Measurements from ENCODE around the gene ANP32E. TPM values are rescaled to one million over a fixed set of nuclear protein-coding genes. Genes with fewer than 3 reads are reported as not detected.
"Not testable (repeated sequence)": the region's sequence is repeated elsewhere in the genome, so short reads cannot be mapped to it uniquely, and the experiment has no call there.

Gene ANP32E
- total RNA-seq, 1 donor from 2014 or later, result 52.1 TPM

DNA sequence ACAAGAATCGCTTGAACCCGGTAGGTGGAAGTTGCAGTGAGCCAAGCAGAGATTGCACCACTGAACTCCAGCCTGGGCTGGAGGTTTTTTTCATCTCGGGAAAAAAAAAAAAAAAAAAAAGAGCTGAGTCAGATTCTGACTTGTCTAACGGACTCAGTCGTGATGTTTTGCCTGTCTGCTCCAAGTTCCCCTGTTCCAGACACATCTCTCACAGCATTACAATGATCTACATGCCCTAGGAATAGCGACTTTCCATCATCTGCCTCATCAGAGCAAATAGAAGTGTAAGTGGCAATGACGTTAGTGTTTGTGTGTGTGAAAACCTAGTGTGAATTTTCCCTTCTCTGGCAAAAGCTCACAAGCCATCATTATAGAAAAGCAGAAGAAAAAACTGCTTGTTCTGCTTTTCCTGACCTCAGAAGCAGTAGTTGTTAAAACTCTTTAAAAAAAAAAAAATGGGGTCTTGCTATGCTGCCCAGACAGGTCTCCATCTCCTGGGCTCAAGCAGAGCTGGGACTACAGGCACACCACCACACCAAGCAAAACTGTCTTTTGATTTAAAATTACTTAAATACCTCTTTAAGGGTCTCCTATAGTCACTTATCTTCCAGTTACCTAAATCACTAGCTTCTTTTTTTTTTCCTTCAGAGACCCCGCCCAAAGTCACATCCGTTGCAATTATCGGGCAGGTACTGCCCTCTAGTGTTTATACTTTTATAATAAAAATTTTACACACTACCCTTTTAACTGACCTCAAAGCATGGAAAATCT, 48.9 kb downstream of the ANP32E start:
- Mint-ChIP-seq H3K27me3 (peaks cover 7% of the 10 kb centered on the region), H3K27ac (peak overlapping the region; percentile 67), H3K4me1 (ENCODE audit: low read depth) (peaks cover 1% of the 10 kb centered on the region), H3K36me3 (ENCODE audit: insufficient read depth) (no peaks in the 10 kb centered on the region), H3K4me3 (ENCODE audit: low read depth) (no peak overlapping the region), H3K9me3 (ENCODE audit: low read depth) (no peaks in the 10 kb centered on the region)
- TF ChIP-seq, protein P1, sequence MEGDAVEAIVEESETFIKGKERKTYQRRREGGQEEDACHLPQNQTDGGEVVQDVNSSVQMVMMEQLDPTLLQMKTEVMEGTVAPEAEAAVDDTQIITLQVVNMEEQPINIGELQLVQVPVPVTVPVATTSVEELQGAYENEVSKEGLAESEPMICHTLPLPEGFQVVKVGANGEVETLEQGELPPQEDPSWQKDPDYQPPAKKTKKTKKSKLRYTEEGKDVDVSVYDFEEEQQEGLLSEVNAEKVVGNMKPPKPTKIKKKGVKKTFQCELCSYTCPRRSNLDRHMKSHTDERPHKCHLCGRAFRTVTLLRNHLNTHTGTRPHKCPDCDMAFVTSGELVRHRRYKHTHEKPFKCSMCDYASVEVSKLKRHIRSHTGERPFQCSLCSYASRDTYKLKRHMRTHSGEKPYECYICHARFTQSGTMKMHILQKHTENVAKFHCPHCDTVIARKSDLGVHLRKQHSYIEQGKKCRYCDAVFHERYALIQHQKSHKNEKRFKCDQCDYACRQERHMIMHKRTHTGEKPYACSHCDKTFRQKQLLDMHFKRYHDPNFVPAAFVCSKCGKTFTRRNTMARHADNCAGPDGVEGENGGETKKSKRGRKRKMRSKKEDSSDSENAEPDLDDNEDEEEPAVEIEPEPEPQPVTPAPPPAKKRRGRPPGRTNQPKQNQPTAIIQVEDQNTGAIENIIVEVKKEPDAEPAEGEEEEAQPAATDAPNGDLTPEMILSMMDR (IDR thresholded peaks at IDR 0.05; ENCODE audit: unreplicated experiment), result peak; percentile 71
- DNase-seq (ENCODE audit: low spot score, unreplicated experiment), result no peak

DNA sequence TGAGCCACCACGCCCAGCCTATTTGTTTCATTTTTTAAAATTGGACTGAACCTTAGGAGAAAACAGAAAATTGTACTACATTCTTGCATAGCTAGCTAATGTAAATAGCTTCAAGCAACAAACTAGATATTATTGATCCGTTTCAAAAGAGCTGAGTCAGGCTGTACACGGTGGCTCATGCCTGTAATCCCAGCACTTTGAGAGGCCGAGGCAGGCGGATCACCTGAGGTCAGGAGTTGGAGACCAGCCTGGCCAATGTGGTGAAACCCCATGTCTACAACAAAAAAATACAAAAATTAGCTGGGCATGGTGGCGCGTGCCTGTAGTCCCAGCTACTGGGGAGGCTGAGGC, 49.5 kb downstream of the ANP32E start:
- not testable (repeated sequence) for H3K36me3 Mint-ChIP-seq (ENCODE audit: insufficient read depth); H3K27me3 Mint-ChIP-seq; DNase-seq (ENCODE audit: low spot score, unreplicated experiment); H3K4me3 Mint-ChIP-seq (ENCODE audit: low read depth); H3K4me1 Mint-ChIP-seq (ENCODE audit: low read depth); H3K9me3 Mint-ChIP-seq (ENCODE audit: low read depth)
- H3K27ac Mint-ChIP-seq, result peak overlapping the region; percentile 67

DNA sequence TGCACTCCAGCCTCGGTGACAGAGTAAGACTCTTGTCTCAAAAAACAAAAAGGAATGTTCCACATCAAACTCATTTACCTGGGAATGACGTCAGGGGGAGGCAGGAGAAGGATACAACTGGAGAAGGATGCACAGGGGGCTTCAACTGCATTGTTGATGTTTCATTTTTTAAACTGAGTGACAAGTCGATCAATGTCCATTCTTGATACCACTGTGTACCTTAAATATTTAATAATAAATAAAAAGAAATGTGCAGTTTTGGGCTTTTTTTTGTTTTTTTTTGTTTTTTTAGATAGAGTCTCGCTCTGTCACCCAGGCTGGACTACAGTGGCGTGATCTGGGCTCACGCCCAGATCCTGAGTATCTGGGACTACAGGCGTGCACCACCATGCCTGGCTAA, 50.4 kb downstream of the ANP32E start:
- no peak for DNase-seq (ENCODE audit: low spot score, unreplicated experiment)
- H3K36me3 Mint-ChIP-seq (ENCODE audit: insufficient read depth), result no peaks in the 10 kb centered on the region
- peaks cover 1% of the 10 kb centered on the region for H3K4me1 Mint-ChIP-seq (ENCODE audit: low read depth)
- H3K4me3 Mint-ChIP-seq (ENCODE audit: low read depth), result no peak overlapping the region
- TF ChIP-seq, protein P1 (IDR thresholded peaks at IDR 0.05; ENCODE audit: unreplicated experiment), result no peak
- no peaks in the 10 kb centered on the region for H3K9me3 Mint-ChIP-seq (ENCODE audit: low read depth)
- H3K27ac Mint-ChIP-seq, result no peak overlapping the region
- H3K27me3 Mint-ChIP-seq, result peaks cover 7% of the 10 kb centered on the region

DNA sequence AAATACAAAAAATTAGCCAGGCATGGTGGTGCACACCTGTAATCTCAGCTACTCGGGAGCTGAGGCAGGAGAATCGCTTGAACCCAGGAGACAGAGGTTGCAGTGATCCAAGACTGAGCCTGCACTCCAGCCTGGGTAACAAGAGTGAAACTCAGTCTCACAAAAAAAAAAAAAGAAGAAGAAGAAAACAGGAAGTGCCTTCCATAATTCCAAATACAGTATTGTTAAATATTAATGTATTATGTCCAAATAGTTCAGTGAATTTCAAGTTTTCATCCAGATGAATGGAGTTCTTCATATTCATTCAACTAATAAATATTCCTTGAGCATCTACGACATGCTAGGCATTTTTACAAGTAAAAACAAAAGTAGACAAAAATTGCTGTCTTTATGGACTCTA, 52.9 kb downstream of the ANP32E start:
- no peak for DNase-seq (ENCODE audit: low spot score, unreplicated experiment)
- TF ChIP-seq, protein P1 (IDR thresholded peaks at IDR 0.05; ENCODE audit: unreplicated experiment), result no peak
- no peaks in the 10 kb centered on the region for H3K36me3 Mint-ChIP-seq (ENCODE audit: insufficient read depth)
- H3K9me3 Mint-ChIP-seq (ENCODE audit: low read depth), result no peaks in the 10 kb centered on the region
- H3K4me1 Mint-ChIP-seq (ENCODE audit: low read depth), result peaks cover 1% of the 10 kb centered on the region
- H3K4me3 Mint-ChIP-seq (ENCODE audit: low read depth), result no peak overlapping the region
- no peaks in the 10 kb centered on the region for H3K27me3 Mint-ChIP-seq
- H3K27ac Mint-ChIP-seq, result no peak overlapping the region

DNA sequence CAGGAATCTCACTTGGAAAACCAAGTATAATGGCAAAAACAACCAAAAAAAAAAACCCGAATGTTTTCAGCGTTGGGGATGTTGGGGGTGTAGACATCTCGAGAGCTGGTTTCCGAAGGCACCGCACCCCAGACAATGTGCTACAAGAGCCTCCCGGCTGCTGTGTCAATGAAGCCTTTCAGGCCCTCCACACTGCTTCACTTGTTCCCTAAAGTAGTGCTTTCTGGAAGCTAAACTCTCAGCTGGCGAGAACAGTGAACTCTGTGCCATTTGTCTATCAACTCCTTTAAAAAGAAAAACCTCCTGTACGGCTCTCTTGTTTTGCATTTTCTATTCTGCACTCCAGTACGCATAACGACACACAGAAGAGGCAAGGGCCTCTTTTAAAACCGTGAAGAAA, 53.7 kb downstream of the ANP32E start:
- TF ChIP-seq, protein P1 (IDR thresholded peaks at IDR 0.05; ENCODE audit: unreplicated experiment), result no peak

DNA sequence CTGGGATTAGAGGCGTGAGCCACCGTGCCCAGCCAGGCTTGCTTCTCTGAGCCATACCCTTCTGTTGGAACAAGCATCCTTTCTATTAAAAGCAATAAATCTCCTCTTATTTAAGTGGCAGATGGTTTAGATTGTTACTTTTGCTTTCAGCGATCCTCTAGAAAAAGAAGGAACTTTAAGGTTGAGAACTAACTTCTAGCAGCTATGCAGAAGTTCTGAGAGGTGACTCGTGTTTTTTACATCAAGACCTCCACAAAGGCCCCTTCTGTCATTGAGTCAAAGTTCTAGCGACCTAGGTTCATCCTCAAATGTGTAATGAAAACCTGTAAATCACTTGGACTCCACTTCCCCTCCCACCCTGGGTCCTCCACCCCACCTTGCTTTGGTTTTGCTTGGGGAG, 55.4 kb downstream of the ANP32E start:
- no peak overlapping the region for H3K4me3 Mint-ChIP-seq (ENCODE audit: low read depth)
- TF ChIP-seq, protein P1 (IDR thresholded peaks at IDR 0.05; ENCODE audit: unreplicated experiment), result no peak
- H3K27me3 Mint-ChIP-seq, result no peaks in the 10 kb centered on the region

More for the DNA sequence above, 53.7 kb downstream of the ANP32E start:
- Mint-ChIP-seq H3K9me3 (ENCODE audit: low read depth) (no peaks in the 10 kb centered on the region), H3K4me3 (ENCODE audit: low read depth) (no peak overlapping the region), H3K36me3 (ENCODE audit: insufficient read depth) (no peaks in the 10 kb centered on the region), H3K4me1 (ENCODE audit: low read depth) (peaks cover under 1% of the 10 kb centered on the region), H3K27ac (no peak overlapping the region), H3K27me3 (no peaks in the 10 kb centered on the region)
- no peak for DNase-seq (ENCODE audit: low spot score, unreplicated experiment)

More for the DNA sequence above, 55.4 kb downstream of the ANP32E start:
- Mint-ChIP-seq H3K36me3 (ENCODE audit: insufficient read depth) (no peaks in the 10 kb centered on the region), H3K4me1 (ENCODE audit: low read depth) (no peaks in the 10 kb centered on the region), H3K27ac (no peak overlapping the region), H3K9me3 (ENCODE audit: low read depth) (no peaks in the 10 kb centered on the region)
- DNase-seq (ENCODE audit: low spot score, unreplicated experiment), result no peak

Data from progenitor cell of endocrine pancreas (in vitro differentiated cells).